GM19467 (cell line): ENCODE measurements around the gene GIPR.
A peak's percentile ranks its signal among the peaks of the same experiment; 100 is the strongest.
"Not testable (repeated sequence)": the region's sequence is repeated elsewhere in the genome, so short reads cannot be mapped to it uniquely, and the experiment has no call there.

Source experiments
- ATAC-seq: cut with Tn5 transposase; IDR thresholded peaks from one replicate; pipeline ENCODE4 v1.9.1; 2021; ENCODE audit warnings: mild to moderate bottlenecking, moderate library complexity; ENCODE audit not compliant: unreplicated experiment

GIPR gene

DNA sequence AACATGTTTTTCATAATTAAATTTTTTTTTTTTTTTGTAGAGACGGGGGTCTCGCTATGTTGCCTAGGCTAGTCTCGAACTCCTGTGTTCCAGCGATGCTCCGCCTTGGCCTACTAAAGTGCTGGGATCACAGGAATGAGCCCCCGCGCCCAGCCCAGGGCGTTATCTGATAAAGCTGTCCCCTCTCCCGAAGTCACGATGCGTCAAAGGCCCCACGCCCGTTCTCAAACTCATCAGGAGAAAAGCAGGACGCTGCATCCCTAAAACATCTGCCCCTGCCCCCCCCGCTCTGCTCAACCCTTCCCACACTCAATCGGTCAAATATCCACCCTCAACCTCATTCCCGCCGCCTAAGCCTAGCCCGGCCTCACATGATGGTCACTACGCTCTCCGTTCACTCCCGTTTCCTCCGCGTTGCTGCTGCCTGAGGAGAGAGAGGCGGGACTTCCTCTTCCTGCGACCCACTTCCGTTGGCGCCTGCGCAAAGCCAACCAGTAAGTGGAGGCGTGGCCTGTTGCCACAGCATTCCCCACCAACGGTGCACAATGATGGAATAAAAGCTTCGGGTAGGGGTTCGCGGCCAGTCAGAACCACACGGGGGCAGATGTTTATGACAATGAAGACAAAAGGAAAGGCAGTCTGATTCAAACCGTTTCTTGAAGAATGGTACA, 23.6 kb downstream of the GIPR start, which contains the start of gene SNRPD2:
SNRPD2 (minus strand) TSS at position 438 of the 671 bp plus-strand sequence; CDS start at position 373, 65 bp downstream.
- peak; percentile 43 for ATAC-seq

DNA sequence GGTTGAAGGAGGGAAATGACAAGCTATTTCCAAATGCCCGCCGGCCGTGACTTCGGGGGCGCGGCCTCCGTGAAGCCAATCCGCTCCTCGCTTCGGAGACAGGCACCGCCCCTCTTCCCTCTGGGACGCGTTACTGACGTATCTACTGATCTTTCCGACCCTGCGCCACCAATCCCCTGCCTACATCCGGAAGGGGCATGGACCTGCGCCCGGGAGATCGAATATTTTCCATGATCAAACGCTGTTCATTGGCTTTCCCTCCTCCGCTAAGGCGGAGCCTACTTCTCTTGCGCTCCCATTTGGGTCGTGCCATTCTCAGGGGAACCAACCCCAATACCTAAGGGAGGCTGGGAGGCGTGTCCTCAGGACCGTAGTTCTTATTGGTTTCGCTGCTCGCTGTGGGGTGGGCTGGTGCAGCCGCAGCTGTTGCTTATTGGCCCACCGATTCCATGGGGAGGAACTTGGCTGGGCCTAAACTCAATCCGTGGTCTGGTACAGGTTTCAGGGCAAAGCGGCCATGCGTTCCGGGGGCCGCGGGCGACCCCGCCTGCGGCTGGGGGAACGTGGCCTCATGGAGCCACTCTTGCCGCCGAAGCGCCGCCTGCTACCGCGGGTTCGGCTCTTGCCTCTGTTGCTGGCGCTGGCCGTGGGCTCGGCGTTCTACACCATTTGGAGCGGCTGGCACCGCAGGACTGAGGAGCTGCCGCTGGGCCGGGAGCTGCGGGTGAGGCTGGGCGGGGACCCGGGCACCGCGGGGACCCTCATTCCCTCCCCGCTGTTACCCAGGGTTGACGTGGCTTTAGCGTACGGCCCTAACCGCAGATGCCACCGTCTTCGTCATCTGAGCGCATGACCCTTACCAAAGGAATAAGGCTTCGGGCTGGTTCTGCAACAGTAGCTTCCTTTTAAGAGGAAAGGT, 24.4 kb downstream of the GIPR start, which contains the start of gene QPCTL:
QPCTL (plus strand) TSS at position 480 of the 919 bp plus-strand sequence; CDS start at position 518, 38 bp downstream.
- ATAC-seq, result peak; percentile 84

DNA sequence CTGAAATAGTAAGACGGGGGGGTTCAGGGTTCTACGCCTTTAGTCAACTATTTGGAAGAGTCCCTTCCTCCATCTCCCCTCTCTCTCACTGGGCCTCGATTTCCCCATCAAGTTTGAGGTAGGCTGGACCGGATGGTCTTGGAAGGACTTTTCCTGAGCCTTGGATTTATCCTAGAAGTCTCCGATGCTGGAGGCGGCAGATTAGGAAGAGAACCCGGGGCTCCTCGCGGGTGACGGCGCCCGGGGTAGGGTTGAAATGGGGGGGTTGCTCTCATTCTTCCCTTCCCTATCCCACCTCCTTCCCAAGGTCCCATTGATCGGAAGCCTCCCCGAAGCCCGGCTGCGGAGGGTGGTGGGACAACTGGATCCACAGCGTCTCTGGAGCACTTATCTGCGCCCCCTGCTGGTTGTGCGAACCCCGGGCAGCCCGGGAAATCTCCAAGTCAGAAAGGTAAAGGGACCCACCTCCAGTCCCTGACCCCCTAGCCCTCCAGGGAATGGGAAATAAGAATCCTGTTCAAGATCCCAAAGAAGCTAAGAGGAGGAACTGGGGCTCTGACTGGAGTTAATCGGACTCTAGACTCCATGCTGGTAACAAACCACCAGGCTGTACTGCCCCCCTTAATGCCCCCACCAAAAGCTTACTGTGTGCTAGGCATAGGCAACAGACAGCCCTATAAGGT, 25.2 kb downstream of the GIPR start:
- no peak for ATAC-seq

DNA sequence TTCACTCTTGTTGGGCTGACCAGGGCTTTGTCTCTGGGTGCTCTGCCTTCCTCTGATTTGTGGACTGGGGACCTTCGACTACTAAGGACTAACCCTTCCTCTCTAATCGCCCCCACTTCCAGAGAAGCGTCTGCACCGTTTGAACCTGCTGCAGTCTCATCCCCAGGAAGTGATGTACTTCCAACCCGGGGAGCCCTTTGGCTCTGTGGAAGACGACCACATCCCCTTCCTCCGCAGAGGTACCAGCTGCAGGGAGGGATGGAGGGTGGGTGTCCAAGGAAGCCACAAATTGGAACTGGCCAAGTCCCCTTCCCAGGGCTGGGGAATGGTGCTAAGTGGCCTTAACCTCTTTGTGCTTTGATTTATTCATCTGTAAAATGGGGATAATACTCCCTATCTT, 33.7 kb downstream of the GIPR start:
- no peak for ATAC-seq

- no peak for ATAC-seq
Observed at GRCh38 chr19:45705115-45705514, 37.1 kb downstream of the GIPR start.

GRCh38 chr19:45705710-45706415, 37.8 kb downstream of the GIPR start:
- ATAC-seq, result no peak

- no peak for ATAC-seq
Observed at GRCh38 chr19:45710356-45711130, 42.5 kb downstream of the GIPR start.

- no peak for ATAC-seq
Observed at GRCh38 chr19:45711851-45712698, 44.1 kb downstream of the GIPR start.

DNA sequence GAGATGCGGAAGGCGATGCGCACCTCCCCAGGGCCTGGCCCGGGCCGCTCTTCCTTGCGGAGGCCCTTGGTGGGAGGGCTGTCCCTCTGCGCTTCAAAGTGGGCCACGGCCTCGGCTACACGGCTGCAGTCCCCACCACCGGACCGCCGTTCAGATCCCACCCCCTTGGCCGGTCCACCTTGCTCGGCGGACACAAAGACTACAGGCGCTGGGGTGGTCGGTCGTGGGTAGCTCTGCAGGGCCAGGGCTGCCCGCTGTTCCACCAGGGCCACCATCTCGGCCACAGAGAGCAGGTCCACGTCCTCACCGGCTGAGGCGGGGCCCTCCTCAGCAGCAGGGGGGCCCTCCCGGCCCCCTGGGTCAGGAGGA, 44.7 kb downstream of the GIPR start:
- no peak for ATAC-seq

- ATAC-seq, result no peak
Observed at GRCh38 chr19:45713141-45713540, 45.1 kb downstream of the GIPR start.

DNA sequence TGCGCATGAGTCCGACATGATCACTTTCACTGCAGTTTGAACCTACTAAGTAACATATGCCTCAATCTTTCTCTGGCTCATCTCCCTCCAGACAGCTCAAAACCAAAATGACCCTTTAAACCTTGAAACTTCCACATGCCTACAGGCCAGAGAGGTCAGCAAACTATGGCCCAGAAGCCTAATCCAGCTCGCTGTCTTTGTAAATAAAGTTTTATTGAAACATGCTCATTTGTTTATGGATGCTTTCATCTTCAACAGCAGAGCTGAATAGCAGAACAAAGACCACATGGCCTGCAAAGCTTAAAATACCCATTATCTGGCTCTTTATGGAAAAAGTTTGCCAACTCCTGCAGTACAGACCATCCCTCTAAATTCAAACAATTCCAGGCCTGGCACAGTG, 47.1 kb downstream of the GIPR start:
- no peak for ATAC-seq

DNA sequence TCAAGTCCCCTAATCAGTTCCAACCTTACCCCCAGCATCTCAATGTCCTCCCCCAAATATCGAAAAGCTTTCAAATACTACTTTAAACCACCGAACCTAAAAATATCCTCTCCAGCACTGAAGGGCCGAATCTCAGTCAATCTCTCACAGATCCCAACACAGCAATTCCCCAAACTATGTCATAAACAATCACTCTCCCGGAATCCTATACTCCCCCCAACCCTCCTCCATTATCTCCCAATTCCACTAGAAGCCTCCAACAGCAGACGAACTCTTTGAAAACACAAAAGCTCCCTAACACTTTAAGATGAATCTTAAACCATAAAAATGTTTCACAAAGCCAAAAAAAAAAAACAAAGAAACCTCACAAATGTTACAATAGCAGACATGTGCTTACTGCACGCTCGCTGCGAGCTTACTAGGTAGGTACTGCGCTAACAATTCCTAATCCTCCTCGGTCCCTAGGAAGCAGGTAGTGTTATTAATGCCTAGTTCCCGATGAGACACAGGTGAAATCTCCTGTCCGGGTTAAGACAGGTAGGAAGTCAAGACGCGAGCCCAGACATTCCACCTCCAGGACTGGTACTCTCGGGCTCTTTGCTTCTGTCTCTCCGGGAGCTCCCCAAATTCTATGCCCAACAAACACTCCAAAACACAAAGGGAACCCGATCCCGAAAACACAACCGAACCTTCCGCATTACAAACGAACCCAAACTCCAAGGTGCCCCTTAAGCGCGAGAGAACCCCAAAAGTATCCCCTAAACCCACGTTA, 48.5 kb downstream of the GIPR start:
- no peak for ATAC-seq

GRCh38 chr19:45717131-45717982, 49.3 kb downstream of the GIPR start:
- peak; percentile 92 for ATAC-seq

GRCh38 chr19:45717983-45718650, 50.1 kb downstream of the GIPR start:
- no peak for ATAC-seq

GRCh38 chr19:45720065-45720464, 52.0 kb downstream of the GIPR start:
- ATAC-seq, result not testable (repeated sequence)

DNA sequence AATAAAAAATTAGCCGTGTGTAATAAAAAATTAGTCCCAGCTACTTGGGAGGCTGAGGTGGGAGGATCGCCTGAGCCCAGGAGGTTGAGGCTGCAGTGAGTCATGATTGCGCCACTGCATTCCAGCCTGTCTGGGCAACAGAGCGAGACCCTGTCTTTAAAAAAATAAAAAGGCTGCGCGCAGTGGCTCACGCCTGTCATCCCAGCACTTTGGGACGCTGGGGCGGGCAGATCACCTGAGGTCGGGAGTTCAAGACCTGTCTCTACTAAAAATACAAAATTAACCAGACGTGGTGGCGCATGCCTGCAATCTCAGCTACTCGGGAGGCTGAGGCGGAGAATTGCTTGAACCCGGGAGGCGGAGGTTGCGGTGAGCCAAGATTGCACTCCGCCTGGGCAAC, 60.7 kb downstream of the GIPR start:
- not testable (repeated sequence) for ATAC-seq

- ATAC-seq, result no peak
Observed at GRCh38 chr19:45729800-45730290, 61.8 kb downstream of the GIPR start.
